CD4-positive, alpha-beta T cell treated with Interleukin-6 for 4 hours (primary cell): ENCODE data around the gene MARCHF10.

Source experiments
- DNase-seq: peaks from one replicate; pipeline ENCODE4 v3.0.0-alpha.2; 2020; ENCODE audit warnings: mixed read lengths

Gene MARCHF10

DNA sequence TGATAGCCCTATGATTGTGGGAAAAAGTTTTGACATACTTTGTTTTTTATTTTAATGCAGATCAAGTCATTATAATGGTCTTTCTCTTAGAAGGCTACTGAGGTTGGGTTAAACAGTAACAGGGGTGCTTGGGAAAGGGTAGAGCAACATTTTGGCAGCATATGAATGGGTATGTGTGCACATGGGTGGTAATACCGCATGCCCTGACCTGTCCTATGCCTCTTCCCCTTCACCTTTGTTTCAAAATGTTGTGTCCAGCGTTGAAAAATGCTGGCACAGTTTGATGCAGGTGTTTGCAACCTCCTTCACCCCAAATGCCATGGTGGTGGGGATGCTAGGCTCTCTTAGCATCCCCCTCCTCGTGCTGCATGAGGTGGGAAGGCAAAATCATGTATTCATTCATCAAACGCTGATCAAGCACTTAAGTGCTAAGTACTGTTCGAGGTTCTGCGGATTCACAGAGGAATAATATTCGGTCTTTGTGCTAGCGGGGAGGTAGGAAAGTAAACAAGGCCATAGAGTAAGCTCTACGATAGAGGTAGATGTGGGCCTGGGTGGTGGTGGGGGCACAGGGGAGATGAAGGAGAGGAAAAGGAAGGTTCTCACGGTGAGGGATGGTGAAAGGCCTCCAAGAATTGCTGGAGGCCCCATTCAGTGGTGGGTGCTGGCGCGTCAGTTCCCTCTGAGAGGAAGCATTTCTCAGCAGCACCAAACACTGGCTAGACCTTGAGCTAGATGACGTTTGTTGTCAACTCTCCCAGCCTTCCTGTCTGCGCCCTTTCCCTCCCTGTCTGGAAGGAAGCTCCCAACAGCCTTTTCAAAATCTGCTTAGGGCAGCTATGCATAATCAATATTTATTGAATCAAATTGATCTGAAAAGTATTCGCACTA, 13.3 kb upstream of the MARCHF10 start:
- DNase-seq = no peak

GRCh38 chr17:62819511-62820221, 11.6 kb upstream of the MARCHF10 start:
- no peak for DNase-seq

DNA sequence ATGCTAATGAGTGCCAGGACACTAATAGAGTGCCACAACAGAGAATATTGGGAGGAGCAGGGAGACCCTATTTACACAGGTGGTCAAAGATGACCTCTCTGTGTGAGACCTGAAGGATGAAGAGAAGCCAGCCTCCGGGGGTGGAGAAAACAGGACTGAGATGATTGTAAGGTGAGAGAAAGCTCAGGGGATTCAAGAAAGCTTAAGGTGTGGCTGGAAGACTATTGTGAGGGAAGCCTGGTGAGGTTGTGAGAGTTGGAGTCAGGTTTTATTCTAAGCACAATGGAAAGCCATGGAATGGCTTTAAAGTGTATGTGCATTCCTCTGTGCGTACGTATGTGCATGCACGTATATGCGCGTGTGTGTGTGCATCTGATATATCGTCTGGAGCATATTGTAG, 10.4 kb upstream of the MARCHF10 start:
- DNase-seq = no peak

DNA sequence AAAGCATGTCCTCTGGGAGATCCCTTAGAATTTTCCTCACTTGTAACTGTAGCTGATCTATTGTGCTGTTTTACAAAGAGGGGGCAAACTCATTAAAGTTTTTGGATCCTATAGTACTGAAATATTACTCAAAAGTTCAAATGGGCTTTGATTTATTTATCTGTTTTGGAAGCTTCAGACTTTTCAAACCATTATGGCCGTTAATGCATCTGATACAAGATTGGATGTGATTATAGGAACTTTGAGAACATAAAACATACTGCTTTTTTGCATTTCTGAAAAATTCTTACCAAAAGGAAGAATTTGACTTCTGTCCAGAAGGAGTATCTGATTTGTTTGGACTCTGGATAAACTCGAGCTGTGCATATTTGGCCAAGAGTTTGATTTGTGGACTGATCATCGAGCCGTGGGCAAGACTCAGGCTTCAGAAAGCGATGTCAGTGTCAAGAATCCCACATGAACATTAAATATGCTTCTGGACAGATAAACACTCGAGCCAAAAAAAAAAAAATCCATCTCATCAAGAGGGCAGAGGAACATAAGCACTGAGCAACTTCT, 8.2 kb upstream of the MARCHF10 start:
- DNase-seq = no peak

GRCh38 chr17:62809656-62810055, 1.5 kb upstream of the MARCHF10 start:
- no peak for DNase-seq

DNA sequence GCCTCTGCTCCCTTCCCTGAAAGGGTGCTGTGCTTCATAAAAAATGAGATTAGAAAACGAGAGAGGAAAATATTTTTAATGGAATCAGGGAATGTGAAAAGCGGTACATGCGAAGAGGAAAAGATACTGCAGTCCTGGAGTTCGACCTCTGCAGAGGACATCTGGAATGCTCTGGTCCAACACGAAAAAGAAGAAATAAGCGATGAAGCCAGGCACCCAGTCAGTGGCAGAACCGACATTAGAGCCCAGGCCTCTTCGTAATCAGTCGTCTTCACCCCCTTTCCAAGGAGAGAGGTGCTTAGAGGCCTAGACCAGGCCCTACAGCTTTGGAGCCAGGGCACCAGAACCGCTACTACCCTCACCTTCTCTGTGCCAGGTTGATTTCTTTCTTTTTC, 459 bp upstream of the MARCHF10 start:
- DNase-seq = no peak

DNA sequence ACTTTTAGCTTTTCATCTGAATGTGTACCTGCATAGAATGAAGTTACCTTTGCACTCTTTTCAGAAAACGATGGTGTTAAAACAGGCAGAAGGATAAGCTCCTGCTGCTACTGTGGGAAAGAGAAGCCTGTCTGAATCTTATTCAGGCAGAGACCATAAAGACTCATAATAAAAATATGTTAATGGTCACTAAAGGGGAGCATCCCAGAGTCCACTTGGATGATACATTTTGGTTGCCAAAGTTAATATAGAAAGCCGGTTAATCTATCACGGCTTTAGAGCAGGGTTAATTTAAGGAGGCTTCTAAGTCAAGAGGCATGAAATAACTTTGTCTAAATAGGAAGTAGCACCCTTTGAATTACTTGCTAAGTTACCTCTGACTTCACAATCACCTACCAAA, 2.9 kb downstream of the MARCHF10 start:
- no peak for DNase-seq

DNA sequence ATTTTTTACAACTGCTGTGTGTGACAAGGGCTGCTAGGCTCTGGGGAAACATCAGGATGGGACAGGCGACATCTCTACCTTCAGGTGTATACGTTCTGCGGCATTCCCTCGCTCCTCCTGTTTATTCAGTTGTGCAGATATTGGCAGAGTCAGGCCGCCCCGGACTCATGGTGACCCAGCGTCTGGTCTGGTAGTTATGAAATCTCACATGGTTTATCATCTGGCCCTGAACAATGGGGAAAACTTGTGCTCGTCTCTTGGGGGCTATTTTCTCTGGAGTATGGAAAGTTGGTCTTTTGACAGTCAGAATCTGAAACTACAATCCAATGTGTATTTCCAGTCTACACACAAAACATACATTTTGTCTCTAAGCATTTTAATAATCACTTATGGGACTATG, 3.3 kb downstream of the MARCHF10 start:
- no peak for DNase-seq

DNA sequence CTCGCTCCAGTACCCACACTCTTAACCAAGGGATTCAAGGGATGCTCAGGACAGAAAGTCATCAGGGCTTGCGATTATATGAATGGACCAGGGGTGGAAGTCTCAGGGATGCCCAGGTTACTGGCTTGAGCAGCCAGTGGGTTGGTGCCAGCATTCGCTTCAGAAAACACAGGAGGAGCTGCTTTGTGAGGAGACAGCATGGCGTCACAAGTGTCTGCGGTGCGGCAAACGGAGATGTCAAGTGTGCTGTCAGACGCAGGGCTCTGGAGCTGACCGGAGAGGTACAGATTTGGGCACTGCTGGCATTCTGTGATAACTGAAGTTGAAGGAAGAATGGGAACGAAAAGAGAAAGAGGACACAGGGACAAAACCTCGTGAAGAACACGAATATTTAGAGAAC, 4.1 kb downstream of the MARCHF10 start:
- no peak for DNase-seq

- DNase-seq = no peak
Observed at GRCh38 chr17:62802561-62803205, 5.4 kb downstream of the MARCHF10 start.

GRCh38 chr17:62801553-62802114, 6.5 kb downstream of the MARCHF10 start:
- DNase-seq = no peak

DNA sequence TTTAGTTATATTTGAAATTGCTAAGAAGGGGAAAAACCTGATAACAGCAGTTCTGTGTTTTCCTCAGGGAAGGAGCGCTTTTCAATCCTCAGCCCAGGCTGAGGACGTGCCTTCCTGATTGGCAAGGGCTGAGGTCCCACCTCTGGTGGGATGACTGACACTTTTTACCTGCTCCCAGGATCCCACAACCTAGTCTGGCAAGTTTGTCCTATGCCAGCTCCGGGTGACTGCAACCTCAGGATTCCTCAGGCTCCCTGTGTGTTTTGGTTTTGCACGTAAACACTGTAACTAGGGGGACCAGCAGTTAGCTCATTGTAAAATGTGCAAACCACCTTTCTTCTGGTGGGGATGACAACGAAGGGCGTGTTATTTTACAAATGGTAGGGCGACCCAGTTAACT, 7.5 kb downstream of the MARCHF10 start:
- no peak for DNase-seq

DNA sequence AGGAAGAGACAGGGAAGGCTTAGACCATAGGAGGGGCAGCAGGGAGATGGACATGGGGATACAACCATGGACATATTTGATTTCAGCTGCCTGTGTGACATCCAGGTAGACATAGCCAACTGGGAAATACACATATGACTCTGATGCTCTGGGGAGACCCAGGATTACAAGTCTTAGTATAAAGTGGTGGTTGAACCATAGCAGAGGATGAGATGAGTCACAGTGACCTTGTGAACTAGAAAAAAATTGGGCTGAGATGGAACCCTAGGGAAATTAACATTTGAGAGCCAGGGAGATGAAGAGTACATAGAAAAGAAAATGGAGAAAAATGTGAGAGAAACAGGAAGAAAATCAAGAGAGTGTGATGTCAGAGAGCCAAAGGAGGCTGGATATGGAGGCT, 10.2 kb downstream of the MARCHF10 start:
- no peak for DNase-seq

GRCh38 chr17:62796291-62796690, 11.8 kb downstream of the MARCHF10 start:
- DNase-seq = no peak

DNA sequence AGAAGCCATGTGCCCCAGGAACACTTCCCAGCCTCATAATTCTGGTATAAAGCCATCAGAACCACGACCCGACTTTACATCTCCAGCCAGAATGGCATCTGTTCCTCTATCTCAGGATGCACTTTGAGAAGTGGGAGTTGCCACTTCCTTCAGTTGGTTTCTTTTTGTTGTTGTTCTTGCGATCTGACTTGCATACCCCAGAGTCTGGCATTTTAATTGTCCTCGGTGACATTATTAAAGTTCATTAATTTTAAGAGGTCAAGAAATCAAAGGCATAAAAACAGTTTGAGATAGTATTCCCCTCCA, 13.5 kb downstream of the MARCHF10 start:
- no peak for DNase-seq

- no peak for DNase-seq
Observed at GRCh38 chr17:62793919-62794665, 14.0 kb downstream of the MARCHF10 start.

DNA sequence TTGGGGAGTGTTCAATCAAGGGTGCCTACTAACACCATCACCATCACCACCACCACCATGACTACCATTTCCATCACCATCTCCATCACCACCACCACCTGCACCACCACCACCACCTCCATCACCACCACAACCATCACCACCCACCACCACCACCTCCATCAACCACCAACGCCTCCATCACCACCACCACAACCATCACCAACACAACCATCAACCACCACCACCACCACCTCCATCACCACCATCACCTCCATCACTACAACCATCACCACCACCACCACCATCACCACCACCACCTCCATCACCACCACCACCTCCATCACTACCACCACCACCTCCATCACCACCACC, 15.7 kb downstream of the MARCHF10 start:
- no peak for DNase-seq

GRCh38 chr17:62791767-62792446, 16.2 kb downstream of the MARCHF10 start:
- no peak for DNase-seq

DNA sequence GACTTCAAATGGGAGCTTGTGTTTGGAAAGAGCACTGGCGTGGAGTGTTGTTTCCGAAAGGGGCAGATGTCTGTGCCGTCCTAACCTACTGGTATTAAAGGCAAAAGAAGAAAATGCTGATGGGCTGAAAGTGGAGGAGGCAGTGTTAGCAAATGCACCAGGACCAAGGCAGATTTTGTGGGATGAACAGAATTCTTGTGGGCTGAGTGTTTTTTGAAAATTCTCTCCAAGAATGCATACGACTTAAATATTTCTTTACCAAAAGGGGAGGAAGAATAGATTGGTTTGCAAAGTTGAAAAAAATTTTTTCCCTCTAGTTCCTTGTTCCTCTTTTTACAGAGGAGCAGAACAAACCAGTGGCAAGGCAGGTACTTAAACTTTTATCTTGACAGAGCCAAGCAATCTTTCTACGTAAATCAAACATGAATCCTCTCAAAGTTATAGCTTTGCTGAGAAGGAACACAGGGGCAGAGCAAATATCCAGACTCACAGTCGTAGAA, 16.8 kb downstream of the MARCHF10 start:
- DNase-seq = no peak

DNA sequence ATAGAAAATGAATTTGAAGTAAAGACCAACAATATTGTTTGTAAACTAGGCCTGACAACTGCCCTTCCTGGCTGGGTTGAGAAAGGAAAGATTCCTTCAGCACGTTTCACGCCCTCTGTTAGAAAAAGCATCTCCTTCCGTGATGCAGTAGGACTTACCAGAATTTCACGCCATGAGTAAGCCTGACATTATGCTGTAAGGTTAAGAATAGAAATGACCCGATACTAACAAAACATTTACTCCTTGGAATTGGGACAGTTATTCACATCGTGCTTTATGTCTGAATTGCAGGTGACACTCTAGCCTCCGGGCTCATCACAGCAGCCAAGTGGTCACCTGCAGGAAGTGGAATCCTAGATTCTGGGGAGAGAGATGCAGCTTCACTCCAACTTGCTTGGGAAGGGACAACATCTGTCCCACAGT, 17.5 kb downstream of the MARCHF10 start:
- DNase-seq = no peak

- DNase-seq = no peak
Observed at GRCh38 chr17:62787366-62787765, 20.7 kb downstream of the MARCHF10 start.

GRCh38 chr17:62786646-62787045, 21.5 kb downstream of the MARCHF10 start:
- no peak for DNase-seq
